Retinal pigment epithelial cell (primary cell): ENCODE data around the gene SENP2.

Source experiments
- DNase-seq: peaks from one replicate; pipeline ENCODE4 v3.0.0-alpha.2; 2010; ENCODE audit warnings: low read depth
- H3K4me3 ChIP-seq: 2 replicates; pipeline ENCODE4 v1.5.1; 2011; ENCODE audit warnings: mild to moderate bottlenecking, low read length, control low read depth, moderate library complexity
- CTCF ChIP-seq: conservative IDR thresholded peaks from 2 replicates; pipeline ENCODE4 v1.5.1; 2011; ENCODE audit warnings: low read depth, low read length, control low read depth, inconsistent platforms

The SENP2 gene

GRCh38 chr3:185647134-185647879 lies 61.2 kb downstream of the SENP2 start:
- H3K4me3 ChIP-seq: no peak overlapping the region
- DNase-seq: no peak
- TF ChIP-seq CTCF: no peak

- TF ChIP-seq CTCF: no peak
- H3K4me3 ChIP-seq: no peak overlapping the region
- DNase-seq: no peak
These were observed 61.8 kb downstream of the SENP2 start for GRCh38 chr3:185647880-185648210.

- no peak for DNase-seq
- TF ChIP-seq CTCF: no peak
- H3K4me3 ChIP-seq: no peak overlapping the region
These were observed 62.3 kb downstream of the SENP2 start for GRCh38 chr3:185648396-185648795.

GRCh38 chr3:185649414-185649813 lies 63.3 kb downstream of the SENP2 start:
- TF ChIP-seq CTCF: no peak
- H3K4me3 ChIP-seq: no peak overlapping the region
- DNase-seq: no peak

- H3K4me3 ChIP-seq: no peak overlapping the region
- no peak for TF ChIP-seq CTCF
- DNase-seq: no peak
These were observed 65.9 kb downstream of the SENP2 start for GRCh38 chr3:185651971-185652370.

GRCh38 chr3:185653949-185654757 lies 68.1 kb downstream of the SENP2 start:
- TF ChIP-seq CTCF: no peak
- H3K4me3 ChIP-seq: no peak overlapping the region
- DNase-seq: no peak

- TF ChIP-seq CTCF: no peak
- no peak for DNase-seq
- no peak overlapping the region for H3K4me3 ChIP-seq
These were observed 68.7 kb downstream of the SENP2 start for GRCh38 chr3:185654758-185655145.
